Measurements from ENCODE around the gene GLIPR1L1.

- TF ChIP-seq CTCF (IDR thresholded peaks at IDR 0.05), result no peak
- TF ChIP-seq EP300 (IDR thresholded peaks at IDR 0.05), result no peak
Measured at GRCh38 chr12:75291014-75291413, 43.5 kb upstream of the GLIPR1L1 start.
